Sigmoid colon (tissue), 4 donors: ENCODE data around the gene LY6G6F.

Source experiments
- CTCF ChIP-seq, 4 experiments: fragments of 450-650 bp in 3 of 4; fragments of 200-600 bp in 1 of 4; IDR thresholded peaks; one replicate each; pipeline ENCODE4 v1.5.1; 2016 to 2019; ENCODE audit warnings: antibody characterized with exemption in 4 of 4, mild to moderate bottlenecking in 3 of 4, moderate library complexity in 2 of 4
- EP300 ChIP-seq, 4 donors: sonication (generic); formaldehyde crosslinking; IDR thresholded peaks; one replicate each; pipeline ENCODE4 v1.6.1; 2017; ENCODE audit warnings: antibody characterized with exemption in 4 of 4
- POLR2A ChIP-seq, 2 donors: fragments of 450-650 bp; IDR thresholded peaks; one replicate each; pipeline ENCODE4 v1.6.1; 2016; ENCODE audit warnings: antibody characterized with exemption in 2 of 2, mild to moderate bottlenecking in 2 of 2, moderate library complexity in 2 of 2
- POLR2AphosphoS5 ChIP-seq, 4 donors: sonication (generic); formaldehyde crosslinking; IDR thresholded peaks; one replicate each; pipeline ENCODE4 v1.6.1; 2017; ENCODE audit warnings: antibody characterized with exemption in 4 of 4

- TF ChIP-seq CTCF (IDR thresholded peaks at IDR 0.05) (no peak), EP300 (IDR thresholded peaks at IDR 0.05) (no peak), POLR2A (IDR thresholded peaks at IDR 0.05) (peak; percentile 35 to 39), POLR2AphosphoS5 (IDR thresholded peaks at IDR 0.05) (peak; percentile 55 to 88 (median 66))
These were observed 41.7 kb upstream of the LY6G6F start, which contains the start of gene GPANK1 for GRCh38 chr6:31664790-31665500.
